Neural progenitor cell (in vitro differentiated cells): Measurements from ENCODE around the gene ZRANB3.

Experiments
- CTCF ChIP-seq: fragments of 200-600 bp; sonication (generic); IDR thresholded peaks from 2 replicates; pipeline ENCODE4 v1.5.1; 2017; ENCODE audit warnings: antibody characterized with exemption, mild to moderate bottlenecking
- EZH2 ChIP-seq: fragments of 200-600 bp; sonication (generic); IDR thresholded peaks from 2 replicates; pipeline ENCODE4 v1.6.1; 2017; ENCODE audit warnings: antibody characterized with exemption, mild to moderate bottlenecking, moderate library complexity

- TF ChIP-seq CTCF: no peak
- TF ChIP-seq EZH2: no peak
These were observed 36.1 kb downstream of the ZRANB3 start for GRCh38 chr2:135494917-135495316.
